Body of pancreas (tissue), 4 donors: ENCODE results near the gene GALNT17.

Source experiments
- CTCF ChIP-seq, 7 experiments: fragments of 450-650 bp in 4 of 7; fragments of 200-600 bp in 3 of 7; sonication (generic) in 3 of 7; IDR thresholded peaks; one replicate each; pipeline ENCODE4 v1.5.1; 2016 to 2019; ENCODE audit warnings: antibody characterized with exemption in 7 of 7
- POLR2A ChIP-seq, 3 donors: fragments of 450-650 bp; IDR thresholded peaks; one replicate each; pipeline ENCODE4 v1.6.1; 2016; ENCODE audit warnings: antibody characterized with exemption in 3 of 3, mild to moderate bottlenecking in 2 of 3

- no peak for TF ChIP-seq CTCF (IDR thresholded peaks at IDR 0.05)
- TF ChIP-seq POLR2A (IDR thresholded peaks at IDR 0.05): no peak
These were observed 480.0 kb downstream of the GALNT17 start for GRCh38 chr7:71611986-71612385.
